Fibroblast of skin of right biceps (primary cell): ENCODE measurements around the gene DNASE2B.

Source experiments
- DNase-seq: peaks from one replicate; pipeline ENCODE4 v3.0.0-alpha.2; 2013

DNASE2B gene

DNA sequence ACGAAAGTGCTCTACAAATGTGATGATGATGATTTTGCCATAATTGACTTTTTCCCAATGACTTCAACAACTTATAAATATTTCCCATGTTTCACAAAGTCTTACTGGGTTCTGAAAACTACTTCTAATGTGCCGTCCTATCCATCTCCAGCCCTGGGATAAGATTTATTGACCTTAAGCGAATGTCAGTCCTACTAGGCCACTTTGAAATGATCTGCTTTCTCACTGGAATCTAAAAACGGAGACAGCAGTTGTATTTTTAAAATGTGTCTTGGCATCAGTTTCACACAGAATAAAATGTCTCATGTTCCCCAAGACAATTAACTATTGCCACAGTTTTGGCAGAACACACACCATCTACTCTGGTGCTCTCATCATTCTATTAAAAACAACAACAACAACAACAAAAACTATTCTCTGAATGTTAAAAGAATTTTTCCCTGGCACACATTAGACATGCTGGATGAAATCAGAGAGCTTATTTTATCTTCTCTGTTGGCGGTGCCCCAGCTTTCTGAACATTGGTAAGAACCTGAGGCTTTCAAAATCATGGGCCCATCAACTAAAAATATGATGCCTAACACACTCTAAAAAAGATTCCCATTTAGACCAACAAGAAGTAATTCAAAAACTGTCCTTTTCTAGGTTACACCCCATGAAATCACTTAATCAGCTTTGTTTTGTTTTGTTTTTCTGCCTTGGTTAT lies 23.1 kb upstream of the DNASE2B start:
- no peak for DNase-seq

- peak; percentile 34 for DNase-seq
These were observed 22.0 kb upstream of the DNASE2B start for GRCh38 chr1:84376000-84376910.

- DNase-seq: peak; percentile 84
These were observed 20.7 kb upstream of the DNASE2B start for GRCh38 chr1:84377480-84378095.

DNA sequence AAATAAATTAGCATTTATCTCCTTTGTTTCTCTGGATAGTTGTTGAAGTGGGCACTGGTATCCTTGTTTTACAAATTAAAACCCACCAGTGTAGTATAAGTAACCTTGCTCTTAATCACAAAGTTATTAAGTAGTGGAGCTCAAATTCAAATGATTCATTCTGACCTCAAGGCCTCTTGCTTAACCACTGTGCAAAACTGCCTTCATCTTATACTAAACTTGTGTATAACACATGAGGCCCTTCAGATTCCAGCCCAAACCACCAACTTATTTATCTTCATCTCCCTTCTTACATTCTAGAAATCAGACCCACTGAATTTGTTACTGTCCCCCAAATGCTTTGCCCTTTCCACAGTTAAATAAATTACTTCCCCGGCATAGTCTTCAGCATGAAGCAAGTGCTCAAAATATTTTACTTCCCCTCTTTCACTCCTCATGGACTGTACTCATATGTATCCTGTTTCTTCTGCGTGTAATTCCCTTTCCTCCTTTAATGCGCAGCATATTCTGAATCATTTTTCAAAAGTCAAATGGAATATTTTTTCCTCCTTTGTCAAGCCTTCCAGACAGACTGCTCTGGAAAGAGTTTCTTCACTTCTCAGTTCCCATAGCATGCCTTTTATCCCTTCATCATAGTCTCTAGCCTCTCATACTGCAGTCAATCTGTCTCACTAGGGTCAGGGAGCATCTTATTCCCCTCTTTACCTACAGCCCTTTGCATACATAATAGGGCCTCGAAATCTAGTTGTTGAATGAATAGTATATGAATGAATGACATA lies 19.0 kb upstream of the DNASE2B start:
- peak; percentile 76 for DNase-seq

GRCh38 chr1:84379917-84380180 lies 18.4 kb upstream of the DNASE2B start:
- DNase-seq: peak; percentile 26

DNA sequence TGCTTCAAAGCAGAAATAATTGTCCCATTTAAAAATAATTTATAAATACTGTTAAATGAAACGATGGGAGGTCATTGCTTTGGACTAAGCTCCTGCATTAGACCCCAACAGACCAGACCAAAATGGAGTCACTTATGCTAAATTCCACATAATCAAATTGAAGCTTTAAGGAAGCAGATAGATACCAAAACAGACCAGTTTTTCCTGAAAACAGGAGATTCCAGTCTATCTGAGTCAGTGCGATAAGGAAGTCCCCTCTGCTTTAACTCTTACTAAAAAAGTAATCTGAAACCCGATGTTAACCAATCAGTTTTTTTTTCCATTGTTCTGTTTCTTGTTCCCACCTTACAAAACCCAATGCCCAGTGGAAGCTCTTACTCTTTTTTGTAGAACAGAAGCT lies 16.2 kb upstream of the DNASE2B start:
- no peak for DNase-seq

GRCh38 chr1:84385347-84385746 lies 12.9 kb upstream of the DNASE2B start:
- no peak for DNase-seq

GRCh38 chr1:84386716-84387479 lies 11.4 kb upstream of the DNASE2B start:
- no peak for DNase-seq

- no peak for DNase-seq
These were observed 10.7 kb upstream of the DNASE2B start for GRCh38 chr1:84387480-84388163.

DNA sequence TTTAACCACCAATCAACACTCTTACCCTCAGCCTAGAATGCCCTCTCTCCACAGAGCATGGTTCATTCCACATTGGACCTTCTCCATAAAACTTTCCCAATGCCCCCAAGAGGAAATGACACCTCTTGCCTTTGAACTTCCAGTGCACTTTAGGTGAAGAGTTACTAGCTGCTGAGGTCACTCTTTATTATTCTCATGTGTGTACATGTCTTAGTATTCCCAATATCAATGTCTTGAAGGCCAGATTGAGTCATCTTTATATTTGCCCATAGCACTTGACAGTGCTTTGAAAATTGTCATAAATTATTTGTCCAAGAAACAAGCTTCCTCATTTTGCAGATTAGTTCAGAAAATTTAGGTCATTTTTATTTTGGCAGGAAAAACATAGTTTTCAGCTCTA lies 8.1 kb upstream of the DNASE2B start:
- no peak for DNase-seq

DNA sequence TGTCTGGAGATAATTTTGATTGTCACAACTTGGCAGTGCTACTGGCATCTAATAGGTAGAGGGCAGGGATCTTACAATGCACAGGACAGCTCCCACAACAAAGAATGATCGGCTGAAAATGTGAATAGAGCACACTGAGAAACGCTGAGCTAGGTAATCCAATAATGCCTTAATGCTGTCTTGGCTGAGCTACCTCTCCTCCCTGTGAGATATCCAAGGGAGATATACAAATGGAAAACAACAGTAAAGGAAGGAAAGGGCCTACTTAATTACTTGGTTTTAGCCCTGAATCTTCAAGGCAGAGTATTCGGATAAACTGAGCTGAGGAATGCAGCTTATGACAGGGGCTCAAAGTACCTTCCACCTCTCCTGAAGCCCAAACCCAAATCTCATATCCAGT lies 2.9 kb downstream of the DNASE2B start:
- no peak for DNase-seq

GRCh38 chr1:84402060-84402459 lies 3.8 kb downstream of the DNASE2B start:
- DNase-seq: peak; percentile 58

DNA sequence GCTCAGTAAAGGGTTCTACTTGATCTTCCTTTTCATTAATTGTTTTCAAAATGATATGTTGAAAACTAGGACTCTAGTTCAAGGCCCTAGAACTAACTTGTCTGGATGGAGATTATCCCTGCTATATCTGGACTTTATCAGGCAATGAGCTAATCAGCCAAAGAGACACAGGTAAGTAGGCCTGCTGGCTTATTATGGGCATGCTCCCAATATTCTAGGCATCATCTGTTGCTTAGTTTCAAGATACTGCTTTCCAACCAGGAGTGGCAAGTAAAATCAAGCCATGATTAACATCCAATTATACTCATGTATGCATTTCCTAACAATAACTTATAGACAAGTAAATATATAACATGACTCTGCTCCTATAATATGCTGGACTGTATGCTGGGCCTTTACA lies 4.2 kb downstream of the DNASE2B start:
- no peak for DNase-seq

GRCh38 chr1:84403347-84403746 lies 5.1 kb downstream of the DNASE2B start:
- DNase-seq: no peak

DNA sequence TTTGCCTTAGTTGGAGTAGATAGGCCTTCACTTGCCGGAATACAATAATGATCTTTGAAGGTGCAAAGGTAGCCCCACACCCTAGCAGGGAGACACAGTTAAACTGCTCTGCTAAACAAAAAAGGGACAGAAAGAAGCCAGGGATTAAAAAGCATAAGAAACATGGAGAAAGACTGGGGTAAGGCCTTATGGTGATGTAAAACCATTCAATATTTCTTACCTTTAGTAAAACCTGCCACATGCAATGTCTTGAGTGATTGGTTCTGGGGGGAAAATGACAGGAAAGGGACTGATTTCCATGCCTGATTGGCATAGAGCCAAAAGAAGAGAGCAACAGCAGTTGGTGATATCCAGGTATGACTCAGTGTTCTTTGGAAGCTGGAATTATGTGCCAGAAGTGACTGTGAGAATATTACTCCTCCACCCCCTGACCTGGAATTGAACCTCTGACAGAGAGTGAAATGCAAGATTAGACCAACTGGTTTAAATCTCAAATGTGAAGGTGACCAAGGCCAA lies 8.1 kb downstream of the DNASE2B start:
- DNase-seq: peak; percentile 68

DNA sequence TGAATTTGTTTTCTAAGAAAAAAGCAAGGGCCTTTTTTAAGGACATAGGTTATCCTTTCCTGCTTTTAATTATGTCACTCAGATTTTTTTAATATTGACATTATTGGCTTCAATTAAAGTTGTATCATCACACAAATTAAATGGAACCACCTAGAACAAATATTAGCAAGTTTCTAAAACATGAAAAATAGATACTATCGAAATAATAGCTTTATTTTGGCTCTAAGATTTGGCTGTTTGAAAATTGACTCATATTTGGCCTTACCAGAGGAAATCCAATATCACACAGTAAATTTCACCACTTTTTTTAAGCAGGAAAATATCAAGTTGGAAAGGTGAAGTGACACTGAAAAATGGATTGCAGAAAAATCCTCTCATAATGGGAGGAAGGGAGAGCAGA lies 9.2 kb downstream of the DNASE2B start:
- DNase-seq: no peak

DNA sequence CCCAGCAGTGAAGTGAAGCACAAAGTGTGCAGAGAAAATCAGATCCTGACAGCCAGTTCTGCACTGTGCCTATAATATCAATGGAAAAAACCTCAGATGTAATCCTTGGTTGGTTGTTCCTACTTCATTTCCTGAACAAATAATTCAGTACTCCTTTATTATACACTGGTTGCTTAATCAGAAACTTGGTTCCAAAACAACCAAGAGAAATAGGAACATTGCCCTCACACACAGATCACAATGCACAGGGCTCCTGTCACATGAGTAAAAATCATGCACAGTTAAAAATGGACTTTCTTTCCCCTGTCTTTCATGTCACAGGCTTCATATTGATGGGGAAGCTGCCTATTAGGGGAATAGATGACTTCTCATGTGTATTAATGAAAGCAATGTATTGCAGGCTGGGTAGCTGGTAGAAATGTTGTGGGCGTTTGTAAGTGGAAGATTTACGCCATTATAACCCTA lies 9.7 kb downstream of the DNASE2B start:
- DNase-seq: no peak

DNA sequence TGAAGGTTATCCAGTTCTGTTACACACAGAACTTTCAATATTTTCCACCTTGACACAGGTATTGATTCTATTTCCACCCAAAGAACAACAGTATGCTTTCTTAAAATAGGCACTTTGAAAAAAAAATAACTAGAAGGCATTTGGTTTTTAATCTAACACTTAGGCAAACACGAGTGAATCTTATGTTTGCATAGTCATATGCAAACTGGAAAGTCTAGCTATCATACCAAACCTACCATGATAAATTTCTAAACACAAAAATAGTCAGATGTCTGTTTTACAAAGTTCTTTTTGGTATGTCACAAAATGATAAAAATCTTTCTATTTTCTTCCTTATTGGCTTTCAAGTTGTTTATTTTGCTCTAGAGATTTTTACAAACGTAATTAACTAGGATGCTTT lies 11.6 kb downstream of the DNASE2B start:
- DNase-seq: no peak

DNA sequence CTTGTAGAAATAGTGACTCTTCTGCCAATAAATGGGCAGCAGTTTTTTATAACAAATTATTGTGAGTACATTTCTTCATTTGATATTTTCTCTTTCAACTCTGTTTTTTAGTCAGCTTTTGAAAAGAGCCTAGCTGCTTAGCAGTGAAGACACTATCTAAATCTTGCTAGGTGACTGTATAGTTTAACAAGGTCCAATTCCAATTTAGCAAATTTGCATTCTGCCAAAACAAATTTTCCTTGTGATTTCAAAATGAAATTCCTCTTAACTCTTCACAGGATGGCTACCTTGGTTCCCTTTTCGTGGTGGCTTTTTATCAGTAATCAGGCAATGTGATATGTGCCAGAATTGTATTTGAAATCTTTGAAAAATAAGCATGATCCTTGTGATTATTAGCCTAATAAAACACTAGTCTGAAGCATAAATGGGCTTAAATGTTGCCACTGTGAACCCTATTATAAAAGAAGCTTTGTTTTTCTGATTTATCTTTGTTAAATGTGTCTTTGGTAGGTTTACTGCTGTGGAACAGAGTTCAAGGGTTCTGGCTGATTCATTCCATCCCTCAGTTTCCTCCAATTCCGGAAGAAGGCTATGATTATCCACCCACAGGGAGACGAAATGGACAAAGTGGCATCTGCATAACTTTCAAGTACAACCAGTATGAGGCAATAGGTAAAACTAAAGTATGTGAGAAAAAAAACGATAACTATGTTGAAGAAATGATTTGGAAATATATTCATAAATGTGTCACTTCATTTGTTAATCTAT lies 12.2 kb downstream of the DNASE2B start:
- DNase-seq: no peak

DNA sequence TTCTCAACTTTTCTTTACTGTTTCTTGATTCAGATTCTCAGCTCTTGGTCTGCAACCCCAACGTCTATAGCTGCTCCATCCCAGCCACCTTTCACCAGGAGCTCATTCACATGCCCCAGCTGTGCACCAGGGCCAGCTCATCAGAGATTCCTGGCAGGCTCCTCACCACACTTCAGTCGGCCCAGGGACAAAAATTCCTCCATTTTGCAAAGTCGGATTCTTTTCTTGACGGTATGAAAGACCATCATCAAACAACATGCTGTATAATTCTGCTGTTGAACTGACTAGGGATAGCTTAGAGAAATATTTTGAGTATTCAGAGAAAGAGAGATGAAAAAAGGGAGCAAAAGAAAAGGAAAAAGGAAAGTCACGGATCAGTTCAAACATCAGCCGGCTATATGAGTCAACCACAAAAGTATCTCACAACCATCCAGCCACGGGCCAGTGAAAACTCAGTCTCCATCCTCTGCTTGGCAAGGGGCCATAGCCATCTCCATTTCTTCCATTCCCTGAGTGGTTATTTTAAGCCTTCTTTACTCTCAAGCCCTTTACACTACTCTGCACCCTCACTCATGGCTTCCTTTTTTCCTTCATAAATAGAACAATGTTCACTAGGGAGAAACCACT lies 14.1 kb downstream of the DNASE2B start:
- DNase-seq: peak; percentile 82
